ENCODE results near the gene MIOX. TPM values are rescaled to one million over a fixed set of nuclear protein-coding genes. Genes with fewer than 3 reads are reported as not detected.

Gene MIOX
- total and polyA plus RNA-seq, 2 of the 13 experiments (the other 11 are each of a cell fraction or from before 2014, with no cell fraction given), result 1.5 to 2.9 TPM

- TF ChIP-seq ZNF687 (CRISPR knock-in tag; IDR thresholded peaks at IDR 0.05) (peak; percentile 11), MYC (CRISPR knock-in tag; IDR thresholded peaks at IDR 0.05; ENCODE audit: borderline replicate concordance) (peak; percentile 11; the same call in 1 of the 2 replicates), ZKSCAN5 (CRISPR knock-in tag; IDR thresholded peaks at IDR 0.05) (no peak), GMEB2 (CRISPR knock-in tag; IDR thresholded peaks at IDR 0.05; ENCODE audit: low read depth) (no peak), HOXA3 (CRISPR knock-in tag; IDR thresholded peaks at IDR 0.05) (peak; percentile 31; the same call in 1 of the 2 replicates), KDM2A (CRISPR knock-in tag; IDR thresholded peaks at IDR 0.05; ENCODE audit: borderline replicate concordance, low read depth) (peak; percentile 42; the same call in 1 of the 2 replicates), SOX13 (IDR thresholded peaks at IDR 0.05) (no peak), SOX13 (CRISPR knock-in tag; conservative IDR thresholded peaks at IDR 0.05 in 1 of 2, IDR thresholded peaks at IDR 0.05 in 1 of 2) (no peak), ZNF83 (CRISPR knock-in tag; IDR thresholded peaks at IDR 0.05; ENCODE audit: borderline replicate concordance) (no peak), HNRNPK (IDR thresholded peaks at IDR 0.05; ENCODE audit: low read depth, low read length, poor library complexity, severe bottlenecking) (peak; percentile 70), IKZF5 (CRISPR knock-in tag; IDR thresholded peaks at IDR 0.05) (0 out of 2 replicates have a peak, but pooled peaks have one; percentile 15), SNAI1 (CRISPR knock-in tag; IDR thresholded peaks at IDR 0.05; ENCODE audit: borderline replicate concordance) (no peak), MAX (IDR thresholded peaks at IDR 0.05) (peak; percentile 51; the same call in 1 of the 2 replicates), POLR2G (IDR thresholded peaks at IDR 0.05; ENCODE audit: low read depth, low read length) (0 out of 2 replicates have a peak, but pooled peaks have one; percentile 6), ZNF607 (CRISPR knock-in tag; IDR thresholded peaks at IDR 0.05; ENCODE audit: borderline replicate concordance) (peak; percentile 60; the same call in 1 of the 2 replicates), ZNF747 (CRISPR knock-in tag; IDR thresholded peaks at IDR 0.05; ENCODE audit: borderline replicate concordance) (0 out of 2 replicates have a peak, but pooled peaks have one; percentile 27), ZNF768 (CRISPR knock-in tag; IDR thresholded peaks at IDR 0.05) (0 out of 2 replicates have a peak, but pooled peaks have one; percentile 14), DNMT1 (CRISPR knock-in tag; IDR thresholded peaks at IDR 0.05) (0 out of 2 replicates have a peak, but pooled peaks have one; percentile 24), HMG20B (CRISPR knock-in tag; conservative IDR thresholded peaks at IDR 0.05) (no peak), ZNF234 (CRISPR knock-in tag; conservative IDR thresholded peaks at IDR 0.05) (0 out of 2 replicates have a peak, but pooled peaks have one; percentile 17), ZNF777 (CRISPR knock-in tag; IDR thresholded peaks at IDR 0.05) (peak; percentile 94), AGO2 (optimal IDR thresholded peaks at IDR 0.05; ENCODE audit: low read depth, low read length) (peak; percentile 13), ESRRA (CRISPR knock-in tag; IDR thresholded peaks at IDR 0.05; ENCODE audit: low read depth) (0 out of 2 replicates have a peak, but pooled peaks have one; percentile 35), NFKB2 (CRISPR knock-in tag; IDR thresholded peaks at IDR 0.05; ENCODE audit: borderline replicate concordance) (0 out of 2 replicates have a peak, but pooled peaks have one; percentile 2)
Observed at GRCh38 chr22:50531546-50531961, 44.9 kb downstream of the MIOX start (continued).
